ENCODE data around the gene CMTM4.
A peak's percentile ranks its signal among the peaks of the same experiment; 100 is the strongest.
"Not testable (repeated sequence)": the region's sequence is repeated elsewhere in the genome, so short reads cannot be mapped to it uniquely, and the experiment has no call there.

The CMTM4 gene

DNA sequence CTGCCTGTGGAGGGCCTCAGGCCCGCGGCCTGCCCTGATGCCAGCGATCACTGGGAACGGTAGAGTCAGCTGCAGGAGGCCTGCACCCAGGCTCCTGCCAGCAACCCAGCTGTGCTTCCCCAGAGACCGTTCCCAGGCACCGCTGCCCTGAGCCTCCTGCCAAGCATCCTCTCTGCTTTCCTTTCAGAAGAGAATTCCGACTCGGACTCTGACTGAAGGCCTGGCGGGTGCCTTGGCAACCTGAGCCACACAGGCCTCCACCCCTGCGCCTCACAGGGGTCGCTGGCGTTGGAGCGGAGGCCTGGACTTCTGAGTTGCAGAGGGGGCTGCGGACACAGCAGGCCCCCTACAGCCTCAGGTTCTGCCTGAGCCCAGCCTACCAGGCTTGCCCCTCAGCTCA is 84.1 kb downstream of the CMTM4 start:
- no peaks in the 10 kb centered on the region for H3K9me3 ChIP-seq
- peaks cover 24% of the 10 kb centered on the region for H3K36me3 ChIP-seq
- TF ChIP-seq, protein P1, sequence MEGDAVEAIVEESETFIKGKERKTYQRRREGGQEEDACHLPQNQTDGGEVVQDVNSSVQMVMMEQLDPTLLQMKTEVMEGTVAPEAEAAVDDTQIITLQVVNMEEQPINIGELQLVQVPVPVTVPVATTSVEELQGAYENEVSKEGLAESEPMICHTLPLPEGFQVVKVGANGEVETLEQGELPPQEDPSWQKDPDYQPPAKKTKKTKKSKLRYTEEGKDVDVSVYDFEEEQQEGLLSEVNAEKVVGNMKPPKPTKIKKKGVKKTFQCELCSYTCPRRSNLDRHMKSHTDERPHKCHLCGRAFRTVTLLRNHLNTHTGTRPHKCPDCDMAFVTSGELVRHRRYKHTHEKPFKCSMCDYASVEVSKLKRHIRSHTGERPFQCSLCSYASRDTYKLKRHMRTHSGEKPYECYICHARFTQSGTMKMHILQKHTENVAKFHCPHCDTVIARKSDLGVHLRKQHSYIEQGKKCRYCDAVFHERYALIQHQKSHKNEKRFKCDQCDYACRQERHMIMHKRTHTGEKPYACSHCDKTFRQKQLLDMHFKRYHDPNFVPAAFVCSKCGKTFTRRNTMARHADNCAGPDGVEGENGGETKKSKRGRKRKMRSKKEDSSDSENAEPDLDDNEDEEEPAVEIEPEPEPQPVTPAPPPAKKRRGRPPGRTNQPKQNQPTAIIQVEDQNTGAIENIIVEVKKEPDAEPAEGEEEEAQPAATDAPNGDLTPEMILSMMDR (IDR thresholded peaks at IDR 0.05; ENCODE audit: low read depth, low read length): no peak
- H3K27me3 ChIP-seq: no peaks in the 10 kb centered on the region
- DNase-seq: no peak
- H3K4me1 ChIP-seq: peaks cover 8% of the 10 kb centered on the region
- no peak overlapping the region for H3K4me3 ChIP-seq (ENCODE audit: low read depth, low read length)

DNA sequence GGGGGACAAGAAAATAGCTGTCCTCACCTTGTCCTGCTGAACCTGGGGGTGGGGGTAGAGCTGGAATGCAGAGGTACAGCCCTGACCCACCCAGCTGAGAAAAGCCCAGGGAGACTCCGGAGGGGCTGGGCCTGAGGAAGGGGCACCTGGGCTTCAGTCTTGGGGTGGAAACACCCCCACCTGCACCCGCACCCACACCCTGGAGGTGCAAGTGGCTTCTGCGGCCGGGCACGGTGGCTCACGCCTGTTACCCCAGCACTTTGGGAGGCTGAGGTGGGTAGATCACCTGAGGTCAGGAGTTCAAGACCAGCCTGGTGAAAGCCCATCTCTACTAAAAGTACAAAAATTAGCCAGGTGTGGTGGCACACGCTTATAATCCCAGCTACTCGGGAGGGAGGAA is 84.6 kb downstream of the CMTM4 start:
- H3K36me3 ChIP-seq: peaks cover 24% of the 10 kb centered on the region
- not testable (repeated sequence) for H3K4me1 ChIP-seq; H3K9me3 ChIP-seq; H3K27me3 ChIP-seq; H3K4me3 ChIP-seq (ENCODE audit: low read depth, low read length); DNase-seq

DNA sequence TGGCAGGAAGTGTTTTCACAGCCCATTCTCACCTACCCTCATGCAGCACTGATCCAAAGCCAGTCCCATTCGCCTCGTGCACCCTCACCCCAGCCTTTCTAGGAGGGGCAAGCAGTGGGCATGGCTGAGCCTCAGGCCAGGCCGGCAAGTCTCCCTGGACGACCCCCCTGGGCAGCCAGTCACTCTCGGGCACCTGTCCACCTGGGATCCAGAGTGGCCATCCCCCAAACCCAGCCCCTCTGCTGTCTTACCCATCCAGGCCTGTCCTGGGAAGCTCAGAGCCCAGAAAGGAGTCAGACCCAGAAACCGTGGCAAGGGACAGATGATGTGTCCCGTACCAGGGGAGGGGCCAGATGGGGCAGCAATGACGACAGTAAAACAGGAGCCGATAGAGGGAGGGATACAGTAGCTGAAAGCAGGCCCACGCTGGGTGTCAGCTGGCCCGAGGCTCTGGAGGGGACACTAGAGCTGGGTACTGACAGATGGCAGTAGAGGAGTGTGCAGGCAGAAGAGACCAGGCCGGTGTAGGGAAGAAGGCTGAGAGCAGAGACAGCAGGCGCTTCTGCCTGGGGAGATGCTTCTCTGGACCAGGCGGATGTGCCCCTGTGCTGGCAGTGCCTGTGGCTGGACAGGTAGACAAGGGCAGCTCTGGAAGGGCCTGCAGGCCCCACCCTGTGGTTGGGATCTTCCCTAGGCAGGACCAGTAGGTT is 86.3 kb downstream of the CMTM4 start:
- TF ChIP-seq, protein P1 (IDR thresholded peaks at IDR 0.05; ENCODE audit: low read depth, low read length): no peak
- DNase-seq: no peak
- Histone ChIP-seq H3K4me1 (peaks cover 8% of the 10 kb centered on the region; the same call in 1 of the 2 replicates), H3K4me3 (ENCODE audit: low read depth, low read length) (no peak overlapping the region), H3K27me3 (no peaks in the 10 kb centered on the region), H3K36me3 (peaks cover 24% of the 10 kb centered on the region), H3K9me3 (no peaks in the 10 kb centered on the region)

DNA sequence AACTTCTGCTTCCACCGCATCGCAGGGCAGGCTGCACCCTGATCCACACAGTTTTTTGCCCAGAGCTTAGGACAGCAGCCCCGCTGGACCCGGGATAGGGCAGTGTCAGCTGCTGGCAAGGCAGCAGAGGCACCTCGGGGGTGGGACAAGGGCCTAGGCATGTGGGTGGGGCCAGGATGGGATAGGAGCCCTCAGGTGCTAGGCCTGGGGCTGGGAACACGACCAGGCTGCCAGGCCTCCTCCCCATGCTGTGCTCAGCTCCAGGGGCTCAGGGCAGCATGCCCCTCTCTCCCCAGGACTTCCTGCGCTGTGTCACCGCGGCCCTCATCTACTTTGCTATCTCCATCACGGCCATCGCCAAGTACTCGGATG is 87.4 kb downstream of the CMTM4 start:
- H3K36me3 ChIP-seq: peaks cover 24% of the 10 kb centered on the region
- no peaks in the 10 kb centered on the region for H3K27me3 ChIP-seq
- TF ChIP-seq, protein P1 (IDR thresholded peaks at IDR 0.05; ENCODE audit: low read depth, low read length): no peak
- no peak for DNase-seq
- no peaks in the 10 kb centered on the region for H3K9me3 ChIP-seq
- H3K4me1 ChIP-seq: peaks cover 8% of the 10 kb centered on the region; the same call in 1 of the 2 replicates
- H3K4me3 ChIP-seq (ENCODE audit: low read depth, low read length): no peak overlapping the region

DNA sequence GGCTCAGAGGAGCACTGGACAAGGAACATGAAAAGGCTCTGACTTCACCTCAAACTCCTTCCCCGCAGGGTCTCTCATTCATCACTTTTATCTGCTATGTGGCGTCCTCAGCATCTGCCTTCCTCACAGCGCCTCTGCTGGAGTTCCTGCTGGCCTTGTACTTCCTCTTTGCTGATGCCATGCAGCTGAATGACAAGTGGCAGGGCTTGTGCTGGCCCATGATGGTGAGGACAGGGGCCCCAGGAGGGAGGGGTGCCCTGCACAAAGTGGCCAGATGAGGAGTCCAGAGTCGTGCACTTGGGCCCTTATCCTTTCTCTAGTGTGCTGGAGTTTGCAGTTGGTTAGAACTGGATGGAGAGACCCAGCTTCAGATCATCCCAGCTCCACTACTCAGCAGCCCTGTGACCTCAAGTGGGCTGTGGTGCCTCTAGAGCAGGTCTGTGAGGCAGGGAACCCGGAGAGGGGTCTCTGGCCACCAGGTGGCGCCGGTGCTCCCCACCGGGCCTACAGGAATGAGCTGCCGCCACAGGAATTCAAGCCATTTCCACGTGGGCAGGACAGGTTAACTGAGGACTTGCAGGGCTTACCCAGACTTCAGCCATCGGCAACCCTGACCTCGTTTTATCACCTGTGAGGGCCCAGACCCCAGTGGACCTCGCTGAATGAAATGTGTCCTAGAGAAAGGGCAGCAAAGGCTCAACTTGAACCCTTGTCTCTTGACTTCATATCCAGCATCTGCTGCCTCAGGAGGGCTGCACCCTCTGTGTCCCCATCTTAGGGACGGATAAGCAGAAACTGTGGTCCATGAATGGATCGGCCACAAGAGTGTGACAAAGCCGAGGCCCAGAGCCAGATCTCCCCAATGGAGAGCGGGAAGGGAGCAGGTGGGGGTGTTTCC is 88.1 kb downstream of the CMTM4 start:
- DNase-seq: peak; percentile 93
- peaks cover 8% of the 10 kb centered on the region; the same call in 1 of the 2 replicates for H3K4me1 ChIP-seq

DNA sequence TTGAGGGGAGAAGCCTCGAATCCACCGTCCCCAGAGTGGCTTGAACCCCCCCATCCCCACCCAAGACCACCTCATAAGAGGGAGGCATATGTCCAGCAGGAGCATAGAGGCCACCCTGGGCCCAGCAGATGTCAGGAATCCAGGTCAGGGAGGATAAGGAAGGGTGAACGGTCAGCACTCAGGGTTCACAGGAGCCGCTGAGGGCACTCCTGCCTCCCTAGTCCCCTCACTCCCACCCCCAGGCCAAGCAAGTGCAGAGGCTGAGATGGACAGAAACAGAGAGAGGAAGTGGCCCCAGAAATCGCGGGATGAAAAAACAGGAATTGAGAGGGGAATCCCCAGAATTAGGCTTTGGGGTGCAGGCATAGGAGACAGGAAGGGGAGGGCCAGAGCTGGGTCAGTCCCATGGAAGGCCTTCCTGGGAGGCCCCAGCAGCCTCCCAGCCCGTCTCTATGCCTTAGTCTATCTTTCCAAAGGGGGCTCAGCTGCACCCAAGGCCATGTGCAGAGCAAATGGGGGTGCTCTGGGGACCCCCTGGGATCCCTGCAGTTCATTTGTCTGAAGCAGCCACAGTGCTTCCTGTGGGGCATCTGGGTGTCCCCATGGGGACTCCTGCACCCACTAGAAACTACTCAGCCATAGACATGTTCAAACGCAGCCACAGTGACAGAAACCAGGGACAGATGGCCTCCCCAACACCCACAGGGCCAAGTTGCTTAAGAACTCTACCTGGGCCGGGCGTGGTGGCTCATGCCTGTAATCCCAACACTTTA is 90.4 kb downstream of the CMTM4 start:
- Histone ChIP-seq H3K36me3 (peaks cover 15% of the 10 kb centered on the region), H3K4me1 (peaks cover 8% of the 10 kb centered on the region; the same call in 1 of the 2 replicates), H3K27me3 (no peaks in the 10 kb centered on the region), H3K9me3 (no peaks in the 10 kb centered on the region), H3K4me3 (ENCODE audit: low read depth, low read length) (peak overlapping the region; percentile 77; the same call in 1 of the 2 replicates)
- TF ChIP-seq, protein P1 (IDR thresholded peaks at IDR 0.05; ENCODE audit: low read depth, low read length): no peak
- no peak for DNase-seq

More for the DNA sequence above, 88.1 kb downstream of the CMTM4 start:
- Histone ChIP-seq H3K9me3 (no peaks in the 10 kb centered on the region), H3K4me3 (ENCODE audit: low read depth, low read length) (no peak overlapping the region), H3K36me3 (peaks cover 22% of the 10 kb centered on the region), H3K27me3 (no peaks in the 10 kb centered on the region)
- TF ChIP-seq, protein P1 (IDR thresholded peaks at IDR 0.05; ENCODE audit: low read depth, low read length): peak; percentile 97
